NCI-H2196 (cell line): Measurements from ENCODE around the gene GALE.
"Not testable (repeated sequence)": the region's sequence is repeated elsewhere in the genome, so short reads cannot be mapped to it uniquely, and the experiment has no call there.

Experiments used
- DNase-seq: peaks from one replicate; lab custom pipeline; 2025; ENCODE audit not compliant: unreplicated experiment; lab: John Stamatoyannopoulos, UW

GALE gene

GRCh38 chr1:23793018-23793781, 7.4 kb downstream of the GALE start:
- DNase-seq: peak; percentile 88

DNA sequence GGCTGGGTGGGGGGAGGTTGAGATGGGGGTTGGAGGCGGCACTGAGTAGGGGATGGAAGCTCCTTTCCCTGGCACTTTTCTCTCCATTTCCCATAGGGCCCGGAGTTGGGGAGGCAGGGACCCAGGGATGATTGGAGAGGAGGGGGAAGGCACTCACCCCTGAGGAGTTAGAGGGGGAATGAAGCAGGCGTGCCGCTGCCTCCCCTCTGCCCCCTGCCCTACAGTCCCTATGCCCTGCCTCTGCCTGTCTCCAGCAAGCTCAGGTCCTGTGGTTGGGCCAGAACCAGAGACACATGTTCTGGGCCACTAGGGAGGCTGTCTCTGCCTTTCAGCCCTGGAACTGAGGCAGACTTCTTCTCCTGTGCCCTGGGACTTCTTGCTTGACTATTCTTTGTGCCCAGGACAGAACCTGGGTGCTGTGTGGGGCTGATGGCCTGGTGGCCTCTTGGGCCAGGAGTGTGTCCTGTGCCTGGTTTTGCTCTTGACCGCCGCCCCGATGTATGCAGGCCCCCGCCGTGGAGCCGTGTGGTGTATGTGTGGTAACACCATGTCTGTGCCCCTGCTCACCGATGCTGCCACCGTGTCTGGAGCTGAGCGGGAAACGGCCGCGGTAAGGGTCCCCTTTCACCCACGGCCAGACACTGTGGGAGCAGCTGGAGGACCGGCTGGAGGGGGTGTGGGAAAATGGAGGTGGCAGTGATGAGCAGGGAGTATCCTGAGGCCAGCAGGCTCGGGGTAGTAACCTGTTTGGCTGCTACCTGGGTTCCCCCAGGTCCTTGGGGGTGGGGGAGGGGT, 8.2 kb downstream of the GALE start:
- DNase-seq: no peak

GRCh38 chr1:23791516-23792047, 9.0 kb downstream of the GALE start:
- no peak for DNase-seq

DNA sequence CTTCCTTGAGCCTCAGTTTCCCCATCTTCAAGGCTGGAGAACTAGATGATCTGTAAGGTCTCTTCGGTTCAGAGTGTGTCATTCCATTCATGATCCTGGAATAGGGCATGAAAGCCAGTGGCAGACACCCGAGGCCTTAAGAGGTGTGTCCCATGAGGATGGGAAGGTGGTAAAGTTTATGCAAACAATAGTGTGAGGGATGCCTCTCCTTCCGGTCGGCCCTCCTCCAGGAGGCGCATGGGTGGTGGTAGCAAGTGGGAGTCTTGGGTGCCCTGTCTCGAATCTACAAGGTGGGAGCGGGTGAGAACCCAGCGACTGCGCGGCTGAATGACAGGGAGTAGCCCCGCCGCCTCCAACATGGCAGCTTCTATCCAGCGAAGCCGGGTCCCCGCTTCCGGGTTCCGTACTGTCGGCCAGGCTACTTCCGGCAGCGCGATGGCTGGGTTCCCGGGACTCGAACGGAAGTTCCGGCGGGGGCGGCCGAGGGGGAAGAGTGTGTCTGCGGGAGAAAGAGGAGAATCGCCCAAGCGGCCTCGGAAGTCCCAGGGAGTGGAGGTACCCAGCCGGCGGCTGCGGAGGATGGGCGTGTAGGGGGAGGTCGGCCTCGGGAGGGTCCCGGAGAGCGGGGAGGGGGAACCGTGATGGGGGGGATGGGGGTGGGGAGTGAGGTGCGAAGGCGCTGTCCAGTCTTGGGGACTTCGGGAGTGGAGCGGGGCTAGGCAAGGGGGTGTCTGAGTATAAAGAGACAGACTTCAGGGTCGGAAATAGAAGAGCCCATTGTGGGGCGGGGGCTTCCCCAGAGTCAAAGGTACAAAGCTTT, 9.6 kb downstream of the GALE start, which contains the start of gene LYPLA2:
TSS of gene LYPLA2 (plus strand) at position 450 of the 820 bp plus-strand sequence. CDS start 1,538 bp downstream, outside the sequence.
- peak; percentile 91 for DNase-seq

DNA sequence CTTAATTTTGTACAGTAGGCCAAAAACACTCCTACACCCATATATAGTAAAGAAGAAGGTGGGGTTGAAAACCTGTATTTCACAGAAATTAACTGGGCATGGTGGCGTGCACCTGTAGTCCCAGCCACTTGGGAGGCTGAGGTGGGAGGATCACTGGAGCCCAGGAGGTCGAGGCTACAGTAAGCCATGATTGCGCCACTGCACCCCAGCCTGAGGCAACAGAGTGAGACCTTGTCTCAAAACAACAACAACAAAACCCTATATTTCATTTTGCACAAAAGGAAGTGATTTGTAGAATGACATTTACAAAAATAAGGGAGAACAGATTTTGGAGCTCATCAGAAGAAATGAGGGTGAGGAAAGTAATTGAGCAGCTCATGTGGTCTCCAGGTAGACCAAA, 11.9 kb downstream of the GALE start:
- no peak for DNase-seq

- no peak for DNase-seq
Observed at GRCh38 chr1:23787701-23788100, 12.9 kb downstream of the GALE start.

DNA sequence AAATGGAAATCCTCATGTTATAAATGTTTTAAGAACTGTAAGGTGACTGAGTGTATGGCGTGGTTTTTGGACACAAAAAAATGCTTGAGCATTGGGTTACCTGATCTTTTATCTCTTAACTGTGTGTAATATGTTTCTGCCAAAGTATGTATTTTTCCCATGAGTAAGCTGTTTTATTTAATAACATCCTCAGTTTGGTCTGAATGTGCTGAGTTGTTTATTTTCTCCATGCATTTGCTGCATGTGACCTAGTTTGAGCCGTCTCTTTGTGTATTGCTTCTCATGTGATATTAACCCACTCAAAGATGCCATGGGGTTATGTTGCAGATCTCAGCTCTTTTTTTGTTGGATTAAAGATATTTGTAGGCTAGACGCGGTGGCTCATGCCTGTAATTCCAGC, 15.7 kb downstream of the GALE start:
- DNase-seq: no peak

DNA sequence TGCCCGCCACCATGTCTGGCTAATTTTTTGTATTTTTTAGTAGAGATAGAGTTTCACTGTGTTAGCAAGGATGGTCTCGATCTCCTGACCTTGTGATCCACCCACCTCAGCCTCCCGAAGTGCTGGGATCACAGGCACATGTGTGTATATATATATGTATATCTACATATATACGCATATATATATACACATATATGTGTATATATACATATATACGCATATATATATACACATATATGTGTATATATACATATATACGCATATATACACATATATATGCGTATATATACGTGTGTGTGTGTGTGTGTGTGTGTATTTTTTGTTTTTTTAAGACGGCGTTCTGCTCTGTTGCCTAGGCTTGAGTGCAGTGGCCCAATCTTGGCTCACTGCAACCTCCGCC, 17.4 kb downstream of the GALE start:
- not testable (repeated sequence) for DNase-seq

- DNase-seq: no peak
Observed at GRCh38 chr1:23779826-23780371, 20.7 kb downstream of the GALE start.

DNA sequence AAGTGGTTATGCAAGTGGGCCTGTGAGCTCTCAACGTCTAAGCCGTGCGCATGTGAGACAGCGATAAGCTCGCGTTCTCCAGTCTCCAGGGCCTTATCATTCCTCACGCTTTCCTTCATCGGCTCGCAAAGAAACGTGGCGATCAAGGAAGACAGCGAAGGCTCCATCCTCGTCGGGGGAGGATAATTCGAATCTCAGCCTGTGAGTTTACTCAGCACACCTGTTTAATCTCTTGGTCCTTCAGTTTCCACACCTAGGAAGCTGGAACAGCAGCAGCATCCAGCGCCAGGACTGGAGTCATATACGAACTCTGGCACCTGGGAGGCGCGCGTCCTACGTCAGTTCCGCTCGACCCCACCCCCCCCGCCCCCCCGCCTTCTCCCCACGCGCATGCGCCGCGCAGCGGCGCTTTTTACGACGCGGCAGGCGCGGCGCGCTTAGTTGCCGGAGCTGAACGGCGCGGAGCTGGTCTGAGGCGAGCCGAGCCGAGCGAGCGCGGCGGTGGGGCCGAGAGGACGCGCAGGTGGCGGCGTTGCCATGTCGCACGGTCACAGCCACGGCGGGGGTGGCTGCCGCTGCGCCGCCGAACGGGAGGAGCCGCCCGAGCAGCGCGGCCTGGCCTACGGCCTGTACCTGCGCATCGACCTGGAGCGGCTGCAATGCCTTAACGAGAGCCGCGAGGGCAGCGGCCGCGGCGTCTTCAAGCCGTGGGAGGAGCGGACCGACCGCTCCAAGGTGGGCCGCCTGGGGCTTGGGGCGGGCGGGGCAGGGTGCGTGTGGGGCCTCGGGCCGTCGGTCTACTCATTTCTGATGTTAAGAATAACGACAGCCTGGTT, 22.4 kb downstream of the GALE start, which contains the start of gene PITHD1:
TSS of gene PITHD1 (plus strand) at position 440 of the 836 bp plus-strand sequence. CDS start at position 538, 98 bp downstream.
- peak; percentile 92 for DNase-seq

GRCh38 chr1:23776217-23776616, 24.3 kb downstream of the GALE start:
- no peak for DNase-seq

DNA sequence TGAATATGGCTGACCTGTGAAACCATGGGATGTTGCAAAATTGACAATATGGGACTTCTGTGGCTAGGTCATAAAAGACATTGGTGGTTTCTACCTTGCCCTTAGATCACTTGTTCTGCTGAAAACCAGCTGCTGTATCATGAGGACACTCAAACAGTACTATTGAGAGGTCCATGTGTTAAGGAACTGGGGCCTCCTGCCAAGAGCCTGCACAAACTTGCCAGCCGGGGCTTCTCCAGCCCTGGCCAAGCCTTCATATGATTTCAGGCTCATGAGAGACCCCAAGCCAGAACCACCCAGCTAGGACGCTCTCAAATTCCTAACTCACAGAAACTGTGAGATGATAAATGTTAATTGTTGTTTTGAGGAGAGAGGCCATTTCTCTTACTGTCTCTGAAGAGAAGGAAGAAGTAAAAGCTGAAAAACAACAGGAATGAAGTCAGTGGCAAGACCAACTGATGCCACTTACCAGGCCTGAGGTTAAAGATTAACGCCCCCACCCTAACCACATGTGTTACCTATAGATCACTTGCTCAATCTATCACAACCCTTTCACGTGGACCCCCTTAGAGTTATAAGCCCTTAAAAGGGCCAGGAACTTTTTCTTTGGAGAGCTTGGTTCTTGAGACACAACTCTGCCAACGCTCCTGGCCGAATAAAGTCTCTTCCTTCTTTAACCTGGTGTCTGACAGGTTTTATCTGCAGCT, 26.2 kb downstream of the GALE start:
- no peak for DNase-seq

- DNase-seq: no peak
Observed at GRCh38 chr1:23772854-23773242, 27.7 kb downstream of the GALE start.

- peak; percentile 88 for DNase-seq
Observed at GRCh38 chr1:23772049-23772853, 28.3 kb downstream of the GALE start.

DNA sequence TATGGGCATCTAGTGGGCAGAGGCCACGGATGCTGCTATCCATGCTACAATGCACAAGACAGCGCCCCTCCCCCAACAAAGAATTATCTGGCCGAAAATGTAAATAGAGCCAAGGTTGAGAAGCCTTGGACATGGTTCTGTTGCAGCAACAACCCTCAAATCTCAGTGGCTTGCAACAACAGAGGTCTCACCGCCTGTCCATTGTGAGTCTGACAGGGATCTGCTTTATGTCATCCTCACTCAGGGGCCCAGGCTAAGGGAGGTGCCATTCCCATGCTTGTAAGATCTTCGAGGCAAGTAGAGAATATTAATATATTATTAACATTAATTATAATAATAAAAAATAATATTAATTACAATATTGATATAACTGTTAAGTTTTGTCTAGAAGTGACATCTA, 31.8 kb downstream of the GALE start:
- DNase-seq: no peak

- no peak for DNase-seq
Observed at GRCh38 chr1:23763041-23763577, 37.4 kb downstream of the GALE start.

DNA sequence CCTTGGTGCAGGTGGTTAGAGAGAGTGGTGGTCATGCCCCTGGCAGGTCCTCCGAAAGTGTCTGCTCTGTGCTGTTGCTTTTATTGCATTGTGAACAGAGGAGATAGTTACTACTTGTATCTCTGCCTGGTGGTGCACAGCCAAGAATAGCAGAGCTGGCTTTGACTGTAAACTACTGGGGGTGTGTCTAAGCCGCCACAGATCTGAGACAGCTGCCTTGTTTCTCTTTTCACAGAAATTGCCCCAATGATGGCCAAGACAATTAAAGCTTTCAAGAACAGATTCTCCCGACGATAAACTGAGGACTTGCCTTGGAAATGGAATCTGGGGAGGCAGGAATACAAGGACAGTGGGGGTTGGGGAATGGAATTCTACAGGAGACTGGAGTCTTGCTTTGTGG, 41.3 kb downstream of the GALE start:
- no peak for DNase-seq

GRCh38 chr1:23757812-23758211, 42.7 kb downstream of the GALE start:
- DNase-seq: no peak
